GM21619 (cell line): ENCODE measurements around the gene IL18BP.

Experiments used
- ATAC-seq: cut with Tn5 transposase; IDR thresholded peaks from one replicate; pipeline ENCODE4 v1.9.1; 2021; ENCODE audit not compliant: unreplicated experiment

IL18BP gene

DNA sequence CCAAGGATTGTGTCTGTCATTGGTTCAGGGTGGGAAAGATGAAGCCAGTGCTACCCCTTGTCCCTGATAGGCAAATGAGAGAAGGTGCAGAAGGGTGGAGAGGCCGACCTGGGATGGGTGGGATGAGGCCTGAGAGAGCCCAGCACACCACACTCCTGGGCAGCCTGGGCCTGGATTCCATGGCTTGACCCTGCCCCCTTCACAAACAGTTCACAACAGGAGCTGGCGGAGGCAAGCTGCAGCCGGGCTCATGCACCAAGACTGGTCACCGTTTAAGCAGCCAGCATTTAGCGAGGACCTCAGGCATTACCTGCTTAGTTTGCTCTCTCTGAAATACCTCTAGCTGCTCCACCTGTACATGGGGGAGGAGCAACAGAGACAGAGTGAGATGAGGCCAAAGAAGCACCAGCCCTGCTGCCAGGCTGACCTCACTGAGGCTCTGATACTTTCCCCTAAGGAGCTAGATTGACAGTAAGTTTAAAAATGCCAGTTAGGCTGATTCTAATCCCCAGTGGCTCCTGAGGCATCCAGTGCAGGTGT, 13.5 kb downstream of the IL18BP start:
- no peak for ATAC-seq

GRCh38 chr11:72012897-72013721, 14.4 kb downstream of the IL18BP start:
- no peak for ATAC-seq

DNA sequence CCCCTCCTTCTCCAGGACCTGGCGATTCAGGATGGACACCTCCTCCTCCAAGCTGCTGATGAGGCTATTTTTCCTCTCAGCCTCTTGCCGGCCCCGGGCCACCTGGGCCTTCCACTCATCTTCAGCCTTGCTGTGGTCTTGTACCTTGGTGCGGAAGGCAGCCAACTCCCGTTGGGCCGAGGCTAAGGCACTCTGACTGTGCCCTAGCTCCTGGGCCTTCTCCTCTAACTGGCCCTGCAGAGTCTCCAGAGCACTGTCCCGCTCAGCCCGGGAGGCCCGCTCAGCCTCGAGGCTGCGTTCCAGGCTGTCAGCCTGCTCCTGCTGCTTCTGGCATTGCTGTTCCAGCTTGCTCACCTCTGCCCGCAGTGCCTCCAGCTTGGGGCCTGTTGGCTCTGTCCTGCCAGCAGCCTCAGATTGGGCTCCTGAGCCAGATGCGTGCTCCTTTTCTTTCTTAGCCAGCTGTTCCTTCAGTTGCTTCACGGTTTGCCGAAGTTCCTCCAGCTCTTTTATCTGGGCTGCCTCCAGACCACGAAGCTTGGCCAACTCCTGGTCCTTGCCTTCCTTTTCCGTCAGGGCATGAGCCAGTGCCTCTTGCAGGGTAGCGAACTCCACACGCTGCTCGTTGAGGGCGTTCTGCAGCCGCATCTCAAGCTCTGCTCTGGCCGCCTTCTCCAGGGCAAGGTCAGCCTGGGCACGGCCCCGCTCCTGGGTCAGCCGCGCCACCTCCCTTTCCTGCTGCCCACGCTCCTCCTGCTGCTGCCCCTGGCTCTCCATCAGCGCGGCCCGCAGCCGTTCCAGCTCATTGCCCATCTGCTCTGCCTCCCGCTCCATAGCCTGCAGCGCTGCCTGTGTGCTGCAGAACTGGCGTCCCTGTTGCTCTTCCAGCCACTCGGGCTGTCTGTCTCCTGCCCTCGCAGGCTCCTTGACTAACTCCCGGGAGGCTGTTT, 15.3 kb downstream of the IL18BP start:
- ATAC-seq = no peak

GRCh38 chr11:72014761-72015320, 16.1 kb downstream of the IL18BP start:
- ATAC-seq = no peak

DNA sequence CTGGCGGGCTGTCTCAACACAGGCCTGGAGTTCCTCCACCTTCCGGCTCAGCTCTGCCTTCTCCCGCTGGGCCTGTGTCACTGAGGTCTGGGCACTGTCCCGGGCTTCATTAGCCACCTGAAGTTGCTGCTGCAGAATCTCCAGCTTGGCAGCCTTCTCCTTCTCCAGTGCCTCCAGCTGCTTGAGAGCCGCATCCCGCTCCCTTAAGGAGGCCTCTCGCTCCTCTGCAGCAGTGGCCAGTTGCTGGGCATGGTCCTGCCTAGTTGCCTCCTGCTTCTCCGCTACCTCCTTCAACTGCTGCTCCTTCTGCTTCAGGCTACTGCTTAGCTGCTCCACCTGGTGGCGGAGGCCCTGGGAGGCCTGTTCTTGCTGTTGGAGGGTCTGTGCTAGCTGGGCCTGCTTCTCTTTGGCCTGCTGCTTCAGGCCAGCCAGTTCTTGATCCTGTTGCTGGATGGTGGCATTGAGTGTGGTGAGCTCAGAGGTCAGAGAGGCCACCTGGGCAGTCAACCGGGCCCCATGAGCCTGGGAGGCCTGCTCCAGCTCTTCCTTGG, 16.9 kb downstream of the IL18BP start:
- ATAC-seq = no peak

GRCh38 chr11:72018171-72018570, 19.5 kb downstream of the IL18BP start:
- no peak for ATAC-seq

GRCh38 chr11:72023335-72023734, 24.6 kb downstream of the IL18BP start:
- ATAC-seq = no peak

GRCh38 chr11:72024069-72024754, 25.5 kb downstream of the IL18BP start:
- no peak for ATAC-seq

GRCh38 chr11:72026090-72026489, 27.4 kb downstream of the IL18BP start:
- no peak for ATAC-seq

- no peak for ATAC-seq
These were observed 31.9 kb downstream of the IL18BP start for GRCh38 chr11:72030472-72031045.

DNA sequence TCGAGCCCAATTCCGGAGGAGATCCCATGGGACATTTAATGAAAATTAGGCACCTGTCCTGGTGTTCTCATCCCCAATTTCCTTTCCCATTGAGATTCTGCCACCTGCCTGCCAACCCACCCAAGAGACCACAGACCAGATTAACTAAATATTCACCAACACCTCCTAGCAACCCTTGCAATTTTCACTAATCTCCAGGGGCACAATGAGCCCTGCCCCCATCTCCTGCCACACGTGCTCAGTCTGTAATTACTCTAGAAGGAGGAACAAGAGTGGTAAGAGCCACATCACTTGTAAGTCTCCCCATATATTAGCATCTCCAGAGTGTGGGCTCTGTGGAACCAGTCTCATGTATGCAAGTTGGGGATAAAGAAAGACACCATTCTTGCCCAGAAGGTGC, 38.0 kb downstream of the IL18BP start:
- ATAC-seq = no peak

DNA sequence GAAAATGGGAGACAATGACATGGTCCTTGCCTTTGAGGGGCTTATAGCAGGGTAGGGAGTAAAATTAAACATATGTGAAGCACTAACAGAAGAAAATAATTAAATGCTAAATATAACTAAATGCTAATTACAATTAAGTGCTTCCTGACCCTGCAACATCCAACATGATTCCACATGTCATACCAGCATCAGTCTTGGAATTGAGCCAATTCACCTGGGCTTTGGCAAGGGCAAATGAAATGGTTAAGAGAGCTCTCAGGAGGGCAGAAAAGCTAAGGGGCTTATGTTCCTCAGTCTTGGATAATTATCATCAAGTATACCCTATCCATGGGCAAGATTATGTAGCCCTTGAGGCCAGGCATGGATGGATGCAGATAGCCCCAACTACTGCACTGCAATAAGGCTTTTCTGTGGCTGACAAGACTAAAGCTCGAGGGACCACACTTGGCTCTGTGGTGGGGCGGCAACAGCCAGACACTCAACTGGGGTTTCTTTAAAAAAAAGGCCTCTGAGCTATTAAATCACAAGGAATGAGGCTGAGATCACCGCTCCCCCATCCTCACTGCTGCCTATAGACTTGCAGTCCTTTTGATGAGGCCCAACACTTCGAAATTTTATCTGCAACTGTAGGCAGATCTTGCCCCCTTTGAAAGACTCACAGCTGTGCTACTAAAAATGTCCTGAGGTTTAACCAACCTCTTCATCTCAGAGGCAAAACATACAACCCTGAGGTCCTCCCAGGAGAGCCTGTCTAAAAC, 39.0 kb downstream of the IL18BP start:
- no peak for ATAC-seq

DNA sequence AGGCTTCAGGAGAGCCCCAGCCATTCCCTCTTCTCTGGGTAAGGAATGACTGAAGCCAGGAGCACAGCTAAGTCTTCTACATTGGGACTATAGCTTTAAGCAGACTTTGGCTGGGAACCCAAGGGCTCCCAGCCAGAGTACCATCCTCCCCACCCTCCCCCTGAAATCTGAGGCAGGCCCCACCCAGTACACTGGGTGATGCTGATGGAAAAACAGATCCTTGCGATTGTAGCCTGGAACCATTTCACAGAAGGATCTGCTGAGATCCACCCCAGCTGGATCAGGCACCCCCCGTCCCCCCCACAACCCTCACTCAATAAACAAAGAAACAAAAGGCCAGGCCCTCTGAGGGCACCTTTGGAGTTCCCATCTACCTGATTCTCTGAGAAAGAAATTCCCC, 39.8 kb downstream of the IL18BP start:
- no peak for ATAC-seq

GRCh38 chr11:72039031-72039855, 40.5 kb downstream of the IL18BP start:
- ATAC-seq = no peak

- ATAC-seq = no peak
These were observed 41.2 kb downstream of the IL18BP start for GRCh38 chr11:72039856-72040401.

- no peak for ATAC-seq
These were observed 42.0 kb downstream of the IL18BP start for GRCh38 chr11:72040491-72041363.

GRCh38 chr11:72041364-72042063, 42.8 kb downstream of the IL18BP start:
- no peak for ATAC-seq
